ENCODE results near the gene TOGARAM2. TPM values are rescaled to one million over a fixed set of nuclear protein-coding genes. Genes with fewer than 3 reads are reported as not detected.

TOGARAM2 gene
- total RNA-seq, 2 donors from 2014 or later, result 2.0 to 6.6 TPM

DNA sequence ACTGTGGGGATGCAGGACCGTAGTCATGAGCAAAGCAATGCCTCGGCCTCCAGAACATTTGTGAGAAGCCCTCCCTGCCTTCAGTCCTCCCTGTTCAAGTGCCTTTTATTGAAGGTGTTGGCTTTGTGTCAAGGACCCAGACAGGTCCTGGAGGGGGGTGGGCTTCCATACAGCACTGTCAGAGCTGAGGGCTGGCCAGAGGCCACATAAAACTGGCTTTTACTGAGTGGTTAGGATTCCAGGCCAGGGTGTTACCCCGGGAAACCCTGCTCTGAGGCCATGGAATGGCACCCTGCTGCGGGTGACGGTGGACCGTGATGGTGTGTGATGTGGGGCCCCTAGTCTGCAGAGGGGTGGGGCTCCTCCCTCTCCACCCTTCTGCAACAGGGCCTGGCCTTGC lies 41.6 kb downstream of the TOGARAM2 start:
- TF ChIP-seq, protein P1, sequence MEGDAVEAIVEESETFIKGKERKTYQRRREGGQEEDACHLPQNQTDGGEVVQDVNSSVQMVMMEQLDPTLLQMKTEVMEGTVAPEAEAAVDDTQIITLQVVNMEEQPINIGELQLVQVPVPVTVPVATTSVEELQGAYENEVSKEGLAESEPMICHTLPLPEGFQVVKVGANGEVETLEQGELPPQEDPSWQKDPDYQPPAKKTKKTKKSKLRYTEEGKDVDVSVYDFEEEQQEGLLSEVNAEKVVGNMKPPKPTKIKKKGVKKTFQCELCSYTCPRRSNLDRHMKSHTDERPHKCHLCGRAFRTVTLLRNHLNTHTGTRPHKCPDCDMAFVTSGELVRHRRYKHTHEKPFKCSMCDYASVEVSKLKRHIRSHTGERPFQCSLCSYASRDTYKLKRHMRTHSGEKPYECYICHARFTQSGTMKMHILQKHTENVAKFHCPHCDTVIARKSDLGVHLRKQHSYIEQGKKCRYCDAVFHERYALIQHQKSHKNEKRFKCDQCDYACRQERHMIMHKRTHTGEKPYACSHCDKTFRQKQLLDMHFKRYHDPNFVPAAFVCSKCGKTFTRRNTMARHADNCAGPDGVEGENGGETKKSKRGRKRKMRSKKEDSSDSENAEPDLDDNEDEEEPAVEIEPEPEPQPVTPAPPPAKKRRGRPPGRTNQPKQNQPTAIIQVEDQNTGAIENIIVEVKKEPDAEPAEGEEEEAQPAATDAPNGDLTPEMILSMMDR (IDR thresholded peaks at IDR 0.05), result no peak
- no peak overlapping the region for H3K4me3 ChIP-seq
- H3K36me3 ChIP-seq, result no peaks in the 10 kb centered on the region
- H3K9me3 ChIP-seq, result no peaks in the 10 kb centered on the region
- no peaks in the 10 kb centered on the region for H3K27me3 ChIP-seq
- H3K4me1 ChIP-seq, result peaks cover 0 to 9% of the 10 kb centered on the region in 2 donors
- H3K27ac ChIP-seq, result no peak overlapping the region
- DNase-seq (ENCODE audit: low spot score), result no peak

DNA sequence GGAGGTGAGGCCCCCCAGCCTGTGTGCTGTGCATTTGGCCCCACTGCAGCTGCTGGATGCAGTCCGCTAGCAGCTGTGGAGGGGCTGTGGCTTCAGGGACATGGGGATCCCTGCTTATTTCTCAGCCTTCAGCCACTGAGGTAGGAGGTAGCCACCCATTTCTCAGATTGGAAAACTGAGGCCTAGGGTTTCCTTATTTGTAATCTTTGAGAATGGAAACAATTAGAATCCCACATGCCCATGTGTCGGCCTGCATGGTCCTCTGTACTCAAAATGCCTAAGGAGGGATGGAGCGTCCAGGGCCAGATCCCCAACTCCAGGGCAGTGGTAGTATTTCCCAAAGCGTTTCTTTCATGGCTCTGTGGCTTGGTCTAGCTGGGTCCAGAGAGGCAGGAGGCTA lies 42.1 kb downstream of the TOGARAM2 start:
- Histone ChIP-seq H3K9me3 (no peaks in the 10 kb centered on the region), H3K27me3 (no peaks in the 10 kb centered on the region), H3K36me3 (no peaks in the 10 kb centered on the region), H3K4me3 (no peak overlapping the region), H3K27ac (no peak overlapping the region), H3K4me1 (peaks cover 0 to 4% of the 10 kb centered on the region in 2 donors)
- TF ChIP-seq, protein P1 (IDR thresholded peaks at IDR 0.05), result no peak
- no peak for DNase-seq (ENCODE audit: low spot score)

DNA sequence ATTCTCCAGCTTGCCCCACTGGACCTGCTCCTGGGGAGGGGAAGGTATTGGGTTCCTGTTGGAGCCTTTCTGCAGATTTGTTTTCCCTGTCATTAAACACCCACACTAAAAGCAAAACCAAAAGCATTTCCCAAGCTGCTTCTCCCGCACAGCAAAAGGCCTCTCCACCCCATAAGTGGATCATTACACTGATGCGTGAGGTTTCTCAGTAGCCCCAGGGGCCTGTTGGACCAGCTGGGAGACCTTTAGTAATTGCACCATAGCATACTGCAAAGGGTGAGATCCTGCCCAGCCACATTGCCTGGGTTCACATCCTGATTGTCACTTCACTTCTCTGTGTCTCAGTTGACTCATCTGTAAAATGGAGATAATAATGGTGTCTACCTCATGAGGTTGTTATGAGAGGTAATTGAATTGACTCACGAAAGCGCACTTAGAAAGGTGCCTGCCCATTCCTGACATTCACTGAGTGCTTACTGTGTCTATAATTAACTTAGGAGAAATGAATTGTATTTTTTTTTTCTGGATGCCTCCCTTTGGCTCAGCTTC lies 43.9 kb downstream of the TOGARAM2 start:
- TF ChIP-seq, protein P1 (IDR thresholded peaks at IDR 0.05), result no peak
- no peaks in the 10 kb centered on the region for H3K36me3 ChIP-seq
- no peak overlapping the region for H3K4me3 ChIP-seq
- H3K9me3 ChIP-seq, result no peaks in the 10 kb centered on the region
- DNase-seq (ENCODE audit: low spot score), result no peak
- H3K4me1 ChIP-seq, result no peaks in the 10 kb centered on the region
- H3K27ac ChIP-seq, result no peak overlapping the region
- no peaks in the 10 kb centered on the region for H3K27me3 ChIP-seq

DNA sequence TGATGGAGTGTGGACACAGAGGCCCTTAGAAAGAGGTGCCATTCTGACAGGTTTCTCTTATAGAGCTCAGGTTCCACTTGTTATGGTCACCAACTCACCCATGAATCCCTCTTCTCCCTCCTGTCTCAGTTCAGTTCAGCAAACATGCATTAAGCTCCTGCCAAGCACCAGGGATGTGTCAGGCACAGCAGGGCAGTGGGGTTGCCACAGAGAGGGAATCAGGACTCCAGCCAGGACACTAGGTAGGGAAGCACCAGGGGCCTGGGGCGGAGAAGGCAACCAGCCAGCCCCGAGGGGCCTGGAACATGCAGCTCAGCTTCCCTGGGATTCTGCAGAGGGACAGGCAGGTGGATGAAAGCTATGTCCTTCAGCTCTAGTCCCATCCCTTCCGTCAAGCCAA lies 44.6 kb downstream of the TOGARAM2 start:
- TF ChIP-seq, protein P1 (IDR thresholded peaks at IDR 0.05), result no peak
- Histone ChIP-seq H3K27me3 (no peaks in the 10 kb centered on the region), H3K9me3 (no peaks in the 10 kb centered on the region), H3K36me3 (no peaks in the 10 kb centered on the region), H3K4me1 (no peaks in the 10 kb centered on the region), H3K4me3 (no peak overlapping the region), H3K27ac (no peak overlapping the region)
- DNase-seq (ENCODE audit: low spot score), result no peak

DNA sequence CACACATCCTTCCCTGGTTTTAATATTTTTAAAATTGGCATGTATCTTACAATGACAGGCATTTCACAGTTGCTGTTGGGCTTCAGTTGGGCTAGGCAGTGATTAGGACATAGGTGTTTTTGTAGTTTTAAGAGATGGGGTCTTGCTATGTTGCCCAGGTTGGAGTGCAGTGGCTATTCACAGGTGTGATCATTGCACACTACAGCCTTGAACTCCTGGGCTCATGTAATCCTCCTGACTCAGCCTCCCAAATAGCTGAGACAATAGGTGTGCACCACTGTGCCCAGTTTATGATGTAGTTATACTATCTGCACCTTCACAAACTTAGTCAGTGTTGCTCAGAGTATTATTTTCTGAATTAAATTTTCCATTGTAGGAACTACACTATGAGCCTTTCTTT lies 49.9 kb downstream of the TOGARAM2 start:
- H3K4me3 ChIP-seq, result no peak overlapping the region
- H3K27ac ChIP-seq, result no peak overlapping the region
- H3K36me3 ChIP-seq, result peaks cover under 1% of the 10 kb centered on the region
- no peaks in the 10 kb centered on the region for H3K9me3 ChIP-seq
- no peak for DNase-seq (ENCODE audit: low spot score)
- H3K27me3 ChIP-seq, result no peaks in the 10 kb centered on the region
- TF ChIP-seq, protein P1 (IDR thresholded peaks at IDR 0.05), result no peak
- no peaks in the 10 kb centered on the region for H3K4me1 ChIP-seq

DNA sequence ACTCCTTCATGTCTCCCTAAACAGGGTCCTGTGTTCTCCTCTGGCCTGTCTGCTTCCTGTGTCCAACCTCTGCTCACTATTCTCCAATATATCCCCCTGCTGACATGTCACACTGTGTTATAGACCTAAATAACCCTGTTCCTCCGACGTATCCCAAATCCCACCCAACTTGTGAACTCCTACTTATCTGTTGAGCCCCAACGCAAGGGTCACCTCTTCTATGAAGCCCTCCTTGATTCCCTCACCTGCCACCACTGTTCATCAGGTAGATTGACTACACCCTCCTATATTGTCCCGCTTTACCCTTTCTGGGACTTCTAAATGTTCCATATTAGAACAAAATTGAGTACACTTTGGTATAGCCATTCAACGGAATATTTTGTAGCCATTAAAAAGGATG lies 51.1 kb downstream of the TOGARAM2 start:
- no peak for DNase-seq (ENCODE audit: low spot score)
- Histone ChIP-seq H3K36me3 (peaks cover 9% of the 10 kb centered on the region), H3K4me3 (no peak overlapping the region), H3K27me3 (no peaks in the 10 kb centered on the region), H3K9me3 (no peaks in the 10 kb centered on the region), H3K27ac (no peak overlapping the region), H3K4me1 (no peaks in the 10 kb centered on the region)
- TF ChIP-seq, protein P1 (IDR thresholded peaks at IDR 0.05), result no peak

Data from right atrium auricular region (tissue), 2 donors.